NCI-H146 treated with DMSO at 0.1 percent for 48 hours (cell line): Measurements from ENCODE around the gene ONECUT2.

Source experiments
- DNase-seq: peaks from one replicate; lab custom pipeline; 2025; ENCODE audit not compliant: unreplicated experiment; lab: John Stamatoyannopoulos, UW

Gene ONECUT2

GRCh38 chr18:57523171-57523956 lies 88.2 kb downstream of the ONECUT2 start:
- no peak for DNase-seq

- no peak for DNase-seq
Measured at GRCh38 chr18:57527556-57528229, 92.5 kb downstream of the ONECUT2 start.

GRCh38 chr18:57529151-57529550 lies 94.0 kb downstream of the ONECUT2 start:
- DNase-seq, result no peak

- no peak for DNase-seq
Measured at GRCh38 chr18:57533006-57533867, 98.1 kb downstream of the ONECUT2 start.

GRCh38 chr18:57533868-57534510 lies 98.8 kb downstream of the ONECUT2 start:
- DNase-seq, result peak; percentile 19

GRCh38 chr18:57534511-57534909 lies 99.3 kb downstream of the ONECUT2 start:
- no peak for DNase-seq

- DNase-seq, result no peak
Measured at GRCh38 chr18:57538614-57539013, 103.4 kb downstream of the ONECUT2 start.

GRCh38 chr18:57539702-57540101 lies 104.5 kb downstream of the ONECUT2 start:
- no peak for DNase-seq
